ENCODE results near the gene EFHC2.

DNA sequence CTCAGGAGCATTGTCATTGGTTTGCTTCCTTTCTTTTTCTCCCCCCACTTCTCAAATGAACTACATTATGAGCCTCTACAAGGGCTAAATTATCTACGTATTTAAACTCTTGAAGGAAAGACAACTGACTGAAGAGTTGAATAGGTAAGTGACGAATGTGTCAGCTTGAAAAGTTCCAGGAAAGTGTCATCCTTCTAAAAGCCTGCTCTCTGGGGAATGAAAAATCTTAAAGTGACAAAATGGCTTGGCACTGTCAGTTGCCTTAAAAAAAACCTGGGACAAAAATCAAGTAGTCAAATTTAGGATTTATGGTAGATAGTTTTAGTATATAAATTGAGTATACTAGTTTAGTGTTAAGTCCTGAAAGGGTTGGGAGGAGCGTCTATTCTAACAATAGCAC, 196.3 kb downstream of the EFHC2 start:
- TF ChIP-seq, protein P1, sequence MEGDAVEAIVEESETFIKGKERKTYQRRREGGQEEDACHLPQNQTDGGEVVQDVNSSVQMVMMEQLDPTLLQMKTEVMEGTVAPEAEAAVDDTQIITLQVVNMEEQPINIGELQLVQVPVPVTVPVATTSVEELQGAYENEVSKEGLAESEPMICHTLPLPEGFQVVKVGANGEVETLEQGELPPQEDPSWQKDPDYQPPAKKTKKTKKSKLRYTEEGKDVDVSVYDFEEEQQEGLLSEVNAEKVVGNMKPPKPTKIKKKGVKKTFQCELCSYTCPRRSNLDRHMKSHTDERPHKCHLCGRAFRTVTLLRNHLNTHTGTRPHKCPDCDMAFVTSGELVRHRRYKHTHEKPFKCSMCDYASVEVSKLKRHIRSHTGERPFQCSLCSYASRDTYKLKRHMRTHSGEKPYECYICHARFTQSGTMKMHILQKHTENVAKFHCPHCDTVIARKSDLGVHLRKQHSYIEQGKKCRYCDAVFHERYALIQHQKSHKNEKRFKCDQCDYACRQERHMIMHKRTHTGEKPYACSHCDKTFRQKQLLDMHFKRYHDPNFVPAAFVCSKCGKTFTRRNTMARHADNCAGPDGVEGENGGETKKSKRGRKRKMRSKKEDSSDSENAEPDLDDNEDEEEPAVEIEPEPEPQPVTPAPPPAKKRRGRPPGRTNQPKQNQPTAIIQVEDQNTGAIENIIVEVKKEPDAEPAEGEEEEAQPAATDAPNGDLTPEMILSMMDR (IDR thresholded peaks at IDR 0.05 in 4 of 5, conservative IDR thresholded peaks at IDR 0.05 in 1 of 5): no peak
- no peak for TF ChIP-seq POLR2A (IDR thresholded peaks at IDR 0.05)

Measured in gastrocnemius medialis (tissue), 4 donors.